ENCODE results near the gene SPRTN.

- no peak for TF ChIP-seq CTCF (IDR thresholded peaks at IDR 0.05)
- TF ChIP-seq EP300 (IDR thresholded peaks at IDR 0.05) = no peak
- no peak for TF ChIP-seq POLR2A (IDR thresholded peaks at IDR 0.05)
Measured at GRCh38 chr1:231334952-231335351, 3.1 kb upstream of the SPRTN start.

Data from tibial nerve (tissue), 4 donors.